Right renal pelvis (tissue), 4 donors: ENCODE results near the gene TUBB1. TPM values are rescaled to one million over a fixed set of nuclear protein-coding genes. Genes with fewer than 3 reads are reported as not detected.

Experiments used
- DNase-seq, 4 donors: peaks; one replicate each; pipeline ENCODE4 v3.0.0-alpha.2; 2013; ENCODE audit warnings: low read depth in 4 of 4, low spot score in 3 of 4, missing footprints in 1 of 4
- polyA plus RNA-seq, 4 donors: library from polyadenylated mRNA; unstranded; fragments of 120-200 nt; gene quantifications; one replicate each; pipeline ENCODE4 v1.2.1, GENCODE V29; 2013; ENCODE audit not compliant: insufficient read length in 4 of 4

The TUBB1 gene
- polyA plus RNA-seq, 4 donors: 1.8 to 5.4 (median 2.5) TPM

DNA sequence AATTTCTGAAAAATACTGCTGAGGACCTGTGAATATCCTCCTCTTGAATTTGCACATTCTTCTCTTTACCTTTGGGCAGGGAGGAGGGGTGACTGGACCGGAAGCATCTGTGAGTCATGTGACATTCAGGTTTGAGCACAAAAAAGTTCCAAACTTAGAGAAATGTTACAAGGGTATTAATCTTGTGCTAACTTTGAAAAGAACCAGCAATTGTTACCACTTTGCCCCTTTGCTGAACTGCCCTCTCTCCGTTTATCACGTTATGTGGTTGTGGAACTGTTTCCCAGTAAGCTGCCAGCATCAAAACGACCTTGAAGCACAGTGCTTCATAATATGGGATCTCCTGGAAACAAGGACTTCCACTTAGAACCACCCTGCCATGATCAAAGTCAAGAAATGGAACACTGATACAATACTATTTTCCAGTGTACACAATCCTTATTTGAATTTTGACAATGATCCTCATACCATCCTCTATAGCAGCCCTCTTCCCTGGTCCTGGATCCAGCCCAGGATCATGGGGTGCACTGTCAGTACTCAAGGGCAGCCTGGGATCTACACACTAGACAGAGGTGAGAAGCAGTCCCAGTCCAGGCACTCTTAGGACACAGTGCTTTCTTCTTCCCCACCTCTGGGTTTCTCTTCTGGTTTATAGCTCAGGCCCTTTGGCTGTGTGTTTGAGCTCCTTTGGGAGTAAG, 2.3 kb upstream of the TUBB1 start:
- DNase-seq: no peak

DNA sequence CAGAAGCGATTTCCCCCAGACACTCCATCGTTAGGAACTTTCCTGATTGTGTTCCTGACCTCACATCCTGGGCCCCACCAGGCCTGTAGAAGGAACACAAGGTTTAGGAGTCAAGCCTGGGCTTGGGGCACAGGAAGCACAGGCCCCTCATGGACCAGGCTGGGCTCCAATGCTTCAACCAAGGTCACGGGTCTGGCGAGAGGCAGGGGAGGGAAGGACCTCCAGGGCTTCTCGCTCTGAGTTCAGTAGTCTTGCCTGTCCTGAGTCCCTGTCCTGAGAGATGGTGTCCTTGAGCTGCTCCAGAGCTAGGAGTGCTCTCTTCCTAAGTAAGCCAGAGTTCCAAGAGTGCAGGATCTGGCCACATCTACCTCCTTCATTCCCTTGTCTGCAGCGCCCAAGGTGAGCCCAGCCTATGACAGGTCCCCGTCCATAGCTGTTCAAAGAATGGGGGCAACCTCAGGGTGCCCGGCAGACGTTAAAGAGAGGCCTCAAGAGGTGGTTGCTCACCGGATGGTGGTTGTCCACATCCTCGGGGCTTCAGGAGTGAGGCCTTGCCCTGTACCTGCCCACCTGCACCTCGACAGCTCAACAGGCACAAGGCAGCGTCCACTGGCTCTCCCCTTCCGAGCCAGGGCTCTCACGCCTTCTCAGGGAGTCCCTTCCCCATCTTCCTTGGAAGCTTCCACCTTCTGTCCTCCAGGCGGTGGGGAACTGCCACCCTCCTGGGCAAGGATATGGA, 1.6 kb upstream of the TUBB1 start:
- no peak for DNase-seq

GRCh38 chr20:59018817-59019216, 412 bp upstream of the TUBB1 start:
- no peak for DNase-seq

DNA sequence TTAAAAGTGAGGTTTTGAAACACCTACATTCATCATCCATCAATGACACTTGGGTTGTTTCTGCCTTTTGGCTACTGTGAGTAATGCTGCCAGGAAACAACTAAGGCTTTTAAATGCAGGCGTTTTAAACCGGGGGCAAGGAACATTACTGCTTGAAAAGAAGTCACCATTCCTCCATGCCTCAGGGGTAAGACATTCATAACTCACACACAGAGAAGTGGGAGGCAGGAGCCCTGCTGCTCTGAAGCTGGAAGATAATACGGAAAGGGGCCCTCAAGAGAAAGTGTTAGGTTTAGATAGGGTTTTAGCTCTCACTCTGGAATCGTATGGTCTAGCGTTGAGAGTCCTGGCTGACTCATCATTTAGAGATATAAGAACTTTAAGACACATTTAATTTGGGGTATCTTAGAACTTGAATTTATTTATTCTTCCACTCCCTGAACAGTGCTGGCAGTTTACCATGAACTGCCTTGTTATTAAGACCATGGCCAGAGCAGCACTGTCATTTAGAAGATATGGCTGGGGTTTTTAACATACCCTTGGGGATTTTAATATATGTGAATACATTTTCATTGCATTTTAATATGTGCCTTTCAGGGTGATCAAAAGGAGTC, 1.8 kb downstream of the TUBB1 start:
- DNase-seq: no peak

DNA sequence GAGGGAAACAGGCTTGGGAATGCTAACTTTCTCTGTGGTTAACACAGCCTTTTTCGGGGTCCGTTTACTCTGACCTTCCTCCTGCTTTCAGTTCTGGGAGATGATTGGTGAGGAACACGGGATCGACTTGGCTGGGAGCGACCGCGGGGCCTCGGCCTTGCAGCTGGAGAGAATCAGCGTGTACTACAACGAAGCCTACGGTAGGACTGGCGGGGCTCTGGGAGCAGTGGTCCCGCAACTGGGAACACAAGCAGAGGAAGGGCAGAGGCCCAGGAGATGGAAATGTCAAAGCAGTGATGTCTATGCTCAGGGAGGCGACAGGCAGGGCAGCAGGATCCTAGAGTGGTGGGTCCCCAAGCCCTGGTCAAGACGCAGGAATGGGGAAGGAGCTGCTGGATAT, 3.5 kb downstream of the TUBB1 start:
- no peak for DNase-seq

GRCh38 chr20:59023616-59024015, 4.4 kb downstream of the TUBB1 start:
- DNase-seq: no peak

GRCh38 chr20:59024111-59024530, 4.9 kb downstream of the TUBB1 start:
- DNase-seq: no peak

- DNase-seq: no peak
These were observed 5.9 kb downstream of the TUBB1 start for GRCh38 chr20:59025086-59025485.

DNA sequence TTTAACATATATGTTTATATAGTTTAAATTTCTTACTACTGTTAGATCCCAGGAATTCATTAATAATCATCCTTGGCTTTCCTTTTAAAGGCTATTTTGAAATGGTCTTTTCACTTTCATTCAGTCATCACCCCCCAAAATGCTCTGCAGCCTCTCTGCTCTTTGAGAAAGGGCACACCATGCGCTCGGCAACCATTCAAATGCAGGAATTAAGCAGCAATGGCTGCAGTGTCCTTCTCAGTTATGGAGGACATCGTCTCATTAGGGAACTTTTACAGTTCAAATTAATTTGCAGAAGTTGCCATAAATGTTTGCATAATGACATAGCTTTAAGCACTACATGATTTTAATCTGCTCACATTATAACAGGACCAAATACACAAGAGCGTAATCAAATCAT, 6.3 kb downstream of the TUBB1 start:
- DNase-seq: no peak

GRCh38 chr20:59026904-59027740, 7.9 kb downstream of the TUBB1 start:
- no peak for DNase-seq

- DNase-seq: no peak
These were observed 8.6 kb downstream of the TUBB1 start for GRCh38 chr20:59027741-59028320.

DNA sequence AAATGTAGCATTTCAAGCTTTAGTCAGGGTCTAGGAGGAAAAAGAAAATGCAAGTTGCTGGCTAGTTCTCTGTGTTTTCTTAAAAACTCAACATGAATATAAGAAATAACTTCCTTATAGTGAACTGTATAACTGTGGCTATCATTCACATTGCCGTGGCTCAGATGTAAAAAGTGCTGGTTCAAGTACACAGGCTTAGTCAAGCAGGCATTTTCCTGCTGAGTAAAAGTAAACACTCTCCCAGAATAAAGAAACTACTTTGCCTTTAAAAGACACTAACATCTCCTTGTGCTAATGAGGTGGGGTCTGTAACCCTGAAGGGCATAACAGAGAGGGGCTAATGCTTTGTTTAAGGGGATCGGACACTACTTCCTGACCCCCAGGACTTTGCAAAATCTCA, 9.6 kb downstream of the TUBB1 start:
- DNase-seq: no peak

- DNase-seq: no peak
These were observed 11.8 kb downstream of the TUBB1 start for GRCh38 chr20:59030911-59031563.

GRCh38 chr20:59031564-59032022, 12.4 kb downstream of the TUBB1 start:
- no peak for DNase-seq

GRCh38 chr20:59032023-59032712, 12.9 kb downstream of the TUBB1 start, which contains the start of gene ATP5F1E:
Gene ATP5F1E (minus strand): TSS chr20:59032335. CDS start chr20:59032251, 84 bp downstream.
- DNase-seq: peak; percentile 87 to 90 (median 88)

- no peak for DNase-seq
These were observed 13.5 kb downstream of the TUBB1 start for GRCh38 chr20:59032713-59033059.

GRCh38 chr20:59033093-59033492, 13.9 kb downstream of the TUBB1 start:
- no peak for DNase-seq

- DNase-seq: no peak
These were observed 14.5 kb downstream of the TUBB1 start for GRCh38 chr20:59033616-59034165.

GRCh38 chr20:59035381-59035780, 16.2 kb downstream of the TUBB1 start:
- DNase-seq: no peak
